IPS-18a (cell line): ENCODE data around the gene UGCG.
"Not testable (repeated sequence)": the region's sequence is repeated elsewhere in the genome, so short reads cannot be mapped to it uniquely, and the experiment has no call there.

Experiments
- H3K27ac ChIP-seq: one replicate; pipeline ENCODE4 v1.5.1; 2013; ENCODE audit warnings: low read length
- H3K27me3 ChIP-seq: one replicate; pipeline ENCODE4 v1.6.1; 2013; ENCODE audit warnings: mild to moderate bottlenecking, low read length; ENCODE audit not compliant: control insufficient read depth, insufficient read depth
- H3K36me3 ChIP-seq: one replicate; pipeline ENCODE4 v1.6.1; 2013; ENCODE audit warnings: low read depth, low read length; ENCODE audit not compliant: control insufficient read depth
- H3K4me1 ChIP-seq: one replicate; pipeline ENCODE4 v1.6.1; 2013; ENCODE audit warnings: low read depth, low read length; ENCODE audit not compliant: control insufficient read depth
- H3K4me3 ChIP-seq: one replicate; pipeline ENCODE4 v1.5.1; 2013; ENCODE audit warnings: low read length
- H3K9ac ChIP-seq: one replicate; pipeline ENCODE4 v1.6.1; 2013; ENCODE audit warnings: mild to moderate bottlenecking, low read length, moderate library complexity
- H3K9me3 ChIP-seq: one replicate; pipeline ENCODE4 v1.6.1; 2013; ENCODE audit warnings: low read depth, low read length; ENCODE audit not compliant: control insufficient read depth

Gene UGCG

DNA sequence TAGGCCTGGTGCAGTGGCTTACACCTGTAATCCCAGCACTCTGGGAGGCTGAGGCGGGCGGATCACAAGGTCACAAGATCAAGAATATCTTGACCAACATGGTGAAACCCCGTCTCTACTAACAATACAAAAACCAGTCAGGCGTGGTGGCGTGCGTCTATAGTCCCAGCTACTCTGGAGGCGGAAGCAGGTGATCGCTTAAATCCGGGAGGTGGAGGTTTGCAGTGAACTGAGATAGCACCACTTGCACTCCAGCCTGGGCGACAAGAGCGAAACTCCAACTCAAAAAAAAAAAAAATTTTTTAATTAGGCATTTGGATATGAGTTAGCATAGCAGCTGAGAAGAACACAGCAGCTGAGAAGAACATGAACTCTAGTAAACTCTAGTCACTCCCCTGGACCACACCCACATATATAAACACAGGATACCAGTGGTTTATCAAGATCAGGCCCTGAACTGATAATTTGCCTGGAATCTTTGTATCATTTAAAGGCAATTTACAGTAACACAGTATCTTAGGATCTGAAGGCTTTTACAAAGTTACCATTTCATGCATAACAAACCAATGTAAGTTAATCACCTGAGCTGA lies 4.6 kb upstream of the UGCG start:
- Histone ChIP-seq H3K9me3 (no peaks in the 10 kb centered on the region), H3K27ac (no peak overlapping the region), H3K9ac (no peak overlapping the region), H3K4me1 (no peaks in the 10 kb centered on the region), H3K36me3 (no peaks in the 10 kb centered on the region), H3K4me3 (no peak overlapping the region), H3K27me3 (no peaks in the 10 kb centered on the region)

DNA sequence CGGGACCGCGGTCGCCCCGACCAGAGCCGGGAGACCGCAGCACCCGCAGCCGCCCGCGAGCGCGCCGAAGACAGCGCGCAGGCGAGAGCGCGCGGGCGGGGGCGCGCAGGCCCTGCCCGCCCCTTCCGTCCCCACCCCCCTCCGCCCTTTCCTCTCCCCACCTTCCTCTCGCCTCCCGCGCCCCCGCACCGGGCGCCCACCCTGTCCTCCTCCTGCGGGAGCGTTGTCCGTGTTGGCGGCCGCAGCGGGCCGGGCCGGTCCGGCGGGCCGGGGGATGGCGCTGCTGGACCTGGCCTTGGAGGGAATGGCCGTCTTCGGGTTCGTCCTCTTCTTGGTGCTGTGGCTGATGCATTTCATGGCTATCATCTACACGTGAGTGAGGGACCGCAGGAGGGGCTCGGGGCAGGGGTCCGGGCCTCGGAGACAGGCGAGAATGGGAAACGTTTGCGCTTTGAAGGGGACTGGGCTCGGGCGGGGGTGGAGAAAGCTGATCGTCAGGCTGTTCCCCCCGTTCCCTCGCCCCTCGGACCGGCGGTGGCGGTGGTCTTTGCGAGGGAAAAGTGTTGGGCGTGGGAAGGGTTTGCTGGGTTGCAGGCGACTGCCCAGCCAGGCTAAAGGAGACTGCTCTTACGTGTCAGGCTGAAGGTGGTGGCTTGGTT lies 457 bp downstream of the UGCG start:
- peaks cover 15% of the 10 kb centered on the region for H3K4me1 ChIP-seq
- H3K27me3 ChIP-seq, result no peaks in the 10 kb centered on the region
- no peaks in the 10 kb centered on the region for H3K36me3 ChIP-seq
- H3K27ac ChIP-seq, result no peak overlapping the region
- H3K9me3 ChIP-seq, result no peaks in the 10 kb centered on the region
- H3K4me3 ChIP-seq, result peak overlapping the region; percentile 82
- peak overlapping the region; percentile 69 for H3K9ac ChIP-seq

DNA sequence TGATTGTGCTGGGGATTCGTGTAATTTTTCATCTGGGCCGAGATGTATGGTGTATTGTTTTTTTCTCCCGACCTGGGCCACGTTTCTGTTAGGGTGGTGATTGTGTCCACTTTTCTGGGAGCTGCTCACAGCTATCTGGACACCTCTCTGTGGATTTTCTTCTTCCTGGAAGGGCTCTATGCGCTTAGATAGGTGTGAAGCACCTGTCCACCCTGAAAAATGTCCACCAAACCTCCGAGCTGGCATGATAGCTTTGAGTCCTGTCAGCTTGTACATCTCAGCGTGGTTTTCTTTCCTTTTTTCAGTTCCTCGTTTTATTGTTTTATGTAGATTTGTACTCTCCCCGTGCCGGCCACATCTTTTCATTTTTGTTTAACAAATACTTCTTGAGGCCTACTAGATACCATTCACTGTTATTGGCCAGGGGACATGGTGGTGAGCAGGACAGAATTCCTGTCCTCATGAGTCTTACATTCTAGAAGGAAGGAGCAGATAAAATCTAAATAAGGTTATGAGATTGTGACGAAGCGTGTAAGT lies 1.1 kb downstream of the UGCG start:
- no peak overlapping the region for H3K27ac ChIP-seq
- H3K4me1 ChIP-seq, result peaks cover 15% of the 10 kb centered on the region
- H3K27me3 ChIP-seq, result no peaks in the 10 kb centered on the region
- H3K4me3 ChIP-seq, result peak overlapping the region; percentile 82
- H3K36me3 ChIP-seq, result no peaks in the 10 kb centered on the region
- H3K9me3 ChIP-seq, result no peaks in the 10 kb centered on the region
- peak overlapping the region; percentile 69 for H3K9ac ChIP-seq

DNA sequence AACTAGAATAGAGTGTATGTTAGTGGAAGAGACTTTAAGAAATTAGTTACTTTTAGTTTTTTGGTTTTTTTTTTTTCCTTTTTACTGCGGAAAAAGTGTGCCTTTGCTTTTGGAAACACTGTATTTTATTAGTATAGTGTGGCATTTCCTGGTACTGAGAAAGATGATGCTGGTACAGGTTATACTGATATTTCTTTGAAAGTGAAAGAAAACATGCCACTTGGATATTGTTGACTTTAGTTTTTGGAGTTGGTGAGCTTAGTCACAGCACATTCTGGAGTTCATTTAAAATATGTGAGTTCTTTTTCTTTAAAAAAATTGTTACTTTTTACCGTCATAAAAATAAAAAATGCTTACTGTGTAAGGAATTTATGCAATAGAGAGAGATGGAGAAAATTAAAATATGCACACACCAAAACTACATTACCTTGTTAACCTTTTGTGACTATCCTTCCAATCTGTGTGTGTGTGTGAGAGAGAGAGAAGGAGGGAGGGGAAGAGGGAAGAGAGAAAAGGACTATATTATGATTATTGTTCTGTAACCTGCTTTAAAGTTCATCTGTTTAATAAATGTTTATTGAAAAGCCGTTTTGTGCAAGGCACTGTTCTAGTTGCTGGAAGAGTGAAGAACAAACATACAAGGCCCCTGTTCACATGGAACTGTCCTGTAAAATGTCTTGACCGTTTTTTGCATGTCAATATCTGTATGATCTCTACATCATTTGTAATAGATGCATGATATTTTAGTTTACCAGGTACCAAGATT lies 1.9 kb downstream of the UGCG start:
- H3K4me1 ChIP-seq, result peaks cover 15% of the 10 kb centered on the region
- peak overlapping the region; percentile 82 for H3K4me3 ChIP-seq
- H3K27me3 ChIP-seq, result no peaks in the 10 kb centered on the region
- H3K9ac ChIP-seq, result no peak overlapping the region
- no peaks in the 10 kb centered on the region for H3K9me3 ChIP-seq
- H3K27ac ChIP-seq, result no peak overlapping the region
- H3K36me3 ChIP-seq, result no peaks in the 10 kb centered on the region

DNA sequence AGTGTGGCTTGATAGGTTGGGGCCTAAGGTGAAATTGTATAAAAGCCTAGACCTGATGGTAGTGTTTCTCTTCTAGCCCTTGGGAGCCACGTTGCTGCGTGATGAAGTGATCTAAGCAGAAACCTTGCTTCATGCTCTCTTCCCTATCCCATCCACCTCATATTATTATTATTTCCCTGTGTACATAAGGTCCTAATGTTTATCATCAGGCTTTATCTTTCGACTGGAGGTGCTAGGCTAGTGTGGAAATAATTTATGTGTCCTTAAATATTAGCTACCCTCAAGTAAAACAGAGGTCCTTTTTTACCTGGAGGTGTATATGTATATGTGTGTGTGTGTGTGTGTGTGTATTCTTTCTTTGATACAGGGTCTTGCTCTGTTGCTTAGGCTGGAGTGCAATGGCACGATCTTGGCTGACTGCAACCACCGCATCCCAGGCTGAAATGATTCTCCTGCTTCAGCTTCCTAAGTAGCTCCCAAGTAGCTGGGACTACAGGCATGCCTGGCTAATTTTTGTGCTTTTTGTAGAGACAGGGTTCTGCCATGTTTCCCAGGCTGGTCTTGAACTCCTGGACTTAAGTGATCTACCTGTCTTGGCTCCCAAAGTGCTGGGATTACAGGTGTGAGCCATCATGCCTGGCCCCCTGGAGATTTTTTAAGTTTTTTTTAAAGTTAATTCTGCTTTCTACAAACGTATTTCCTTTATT lies 3.7 kb downstream of the UGCG start:
- no peak overlapping the region for H3K4me3 ChIP-seq
- H3K4me1 ChIP-seq, result peaks cover 15% of the 10 kb centered on the region
- H3K27me3 ChIP-seq, result no peaks in the 10 kb centered on the region
- no peak overlapping the region for H3K9ac ChIP-seq
- H3K9me3 ChIP-seq, result no peaks in the 10 kb centered on the region
- H3K27ac ChIP-seq, result no peak overlapping the region
- H3K36me3 ChIP-seq, result no peaks in the 10 kb centered on the region

DNA sequence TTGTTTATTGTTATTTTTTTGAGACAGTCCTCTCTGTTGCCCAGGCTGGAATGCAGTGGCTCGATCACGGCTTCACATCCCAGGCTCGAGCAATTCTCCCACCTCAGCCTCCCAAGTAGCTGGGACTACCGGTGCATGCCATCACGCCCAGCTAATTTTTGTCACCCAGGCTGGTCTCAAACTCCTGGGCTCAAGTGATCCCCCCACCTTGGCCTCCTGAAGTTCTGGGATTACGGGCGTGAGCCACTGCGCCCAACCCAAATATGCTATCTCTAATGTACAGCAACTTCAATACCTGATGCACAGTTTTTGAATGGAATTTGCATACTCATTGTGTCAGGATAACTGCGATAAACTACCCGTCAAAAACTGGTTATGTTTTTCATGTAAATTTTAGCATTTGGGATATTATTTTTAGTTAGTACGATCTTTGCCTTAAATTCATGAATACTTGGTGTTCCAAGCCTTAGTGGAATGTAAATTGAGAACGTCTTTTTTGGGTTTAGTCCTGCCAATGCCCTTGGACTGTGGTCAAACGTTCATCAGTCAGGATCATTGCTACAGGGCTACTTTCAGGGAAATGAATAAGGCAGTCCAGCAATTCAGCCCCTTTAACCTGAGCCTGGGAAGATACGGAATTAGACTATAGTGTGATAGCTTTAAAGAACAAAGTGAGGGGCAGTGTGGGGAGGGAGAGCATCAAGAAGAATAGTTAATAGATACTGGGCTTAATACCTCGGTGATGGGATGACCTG lies 4.4 kb downstream of the UGCG start:
- Histone ChIP-seq H3K27ac (no peak overlapping the region), H3K4me3 (no peak overlapping the region), H3K36me3 (no peaks in the 10 kb centered on the region), H3K9me3 (no peaks in the 10 kb centered on the region), H3K27me3 (no peaks in the 10 kb centered on the region), H3K4me1 (peaks cover 15% of the 10 kb centered on the region), H3K9ac (no peak overlapping the region)

DNA sequence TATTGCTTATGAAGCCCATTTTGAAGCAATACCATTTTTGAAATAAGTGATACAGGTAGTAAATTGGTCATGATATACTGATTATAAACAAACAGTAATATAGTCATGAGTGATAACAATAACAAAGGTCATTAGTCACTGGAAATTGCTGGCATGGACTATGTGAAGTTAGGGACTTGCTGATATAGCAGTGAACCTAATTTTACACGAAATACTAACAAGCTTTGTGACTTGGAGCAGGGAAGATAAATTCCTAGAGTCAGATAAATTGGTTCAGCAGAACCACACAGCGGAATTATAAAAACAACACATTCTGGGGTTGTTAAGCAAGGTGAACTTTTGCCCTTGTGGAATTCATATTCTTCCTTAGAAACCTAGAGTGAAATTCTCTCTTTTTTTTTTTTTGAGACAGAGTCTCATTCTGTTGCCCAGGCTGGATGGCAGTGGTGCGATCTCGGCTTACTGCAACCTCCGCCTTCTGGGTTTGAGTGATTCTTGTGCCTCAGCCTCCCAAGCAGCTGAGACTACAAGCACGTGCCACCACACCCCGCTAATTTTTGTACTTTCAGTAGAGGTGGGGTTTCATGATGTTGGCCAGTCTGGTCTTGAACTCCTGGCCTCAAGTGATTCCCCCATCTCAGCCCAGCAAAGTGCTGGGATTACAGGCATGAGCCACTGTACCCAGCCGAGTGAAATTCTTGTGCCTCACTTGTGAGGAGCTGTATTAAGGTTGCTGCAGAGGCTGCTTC lies 6.0 kb downstream of the UGCG start:
- Histone ChIP-seq H3K9me3 (no peaks in the 10 kb centered on the region), H3K36me3 (no peaks in the 10 kb centered on the region), H3K9ac (no peak overlapping the region), H3K4me1 (peaks cover 15% of the 10 kb centered on the region), H3K27ac (no peak overlapping the region), H3K27me3 (no peaks in the 10 kb centered on the region), H3K4me3 (no peak overlapping the region)

DNA sequence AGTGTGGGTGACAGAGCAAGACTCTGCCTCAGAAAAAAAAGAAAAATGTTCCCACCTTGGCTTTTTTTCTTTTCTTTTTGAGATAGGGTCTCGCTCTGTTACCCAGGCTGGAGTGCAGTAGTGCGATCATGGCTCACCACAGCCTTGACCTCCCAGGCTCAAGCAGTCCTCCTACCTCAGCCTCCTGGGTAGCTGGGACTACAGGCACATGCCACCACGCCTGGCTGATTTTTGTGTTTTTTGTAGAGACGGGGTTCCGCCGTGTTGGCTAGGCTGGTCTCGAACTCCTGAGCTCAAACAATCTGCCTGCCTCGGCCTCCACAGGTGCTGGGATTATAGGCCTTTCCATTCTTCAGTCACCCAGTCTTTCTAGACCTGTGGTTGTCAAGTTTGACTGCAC lies 6.9 kb downstream of the UGCG start:
- H3K27me3 ChIP-seq, H3K9me3 ChIP-seq, H3K9ac ChIP-seq, H3K4me3 ChIP-seq, H3K36me3 ChIP-seq, H3K27ac ChIP-seq, H3K4me1 ChIP-seq: not testable (repeated sequence)

DNA sequence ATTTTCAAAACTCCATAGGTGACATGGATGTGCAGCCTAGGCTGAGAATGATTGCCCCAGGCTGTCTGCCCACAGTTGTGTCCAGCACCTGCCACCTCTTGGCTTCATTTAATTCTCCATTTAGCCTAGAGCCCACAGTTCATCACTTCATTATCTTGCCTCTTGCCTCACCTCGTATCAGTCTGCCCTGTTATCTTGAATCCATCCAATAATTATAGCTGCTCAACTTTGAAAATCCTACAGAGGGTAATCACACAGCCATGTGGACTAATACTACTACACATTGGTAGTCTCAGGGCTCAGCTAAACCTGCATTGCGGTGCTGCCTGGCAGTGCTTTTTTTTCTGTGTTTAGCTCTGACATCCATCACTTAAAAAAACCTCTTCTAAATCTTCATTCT lies 7.4 kb downstream of the UGCG start:
- Histone ChIP-seq H3K36me3 (no peaks in the 10 kb centered on the region), H3K9me3 (no peaks in the 10 kb centered on the region), H3K9ac (no peak overlapping the region), H3K27me3 (no peaks in the 10 kb centered on the region), H3K27ac (no peak overlapping the region), H3K4me3 (no peak overlapping the region), H3K4me1 (peaks cover 1% of the 10 kb centered on the region)

DNA sequence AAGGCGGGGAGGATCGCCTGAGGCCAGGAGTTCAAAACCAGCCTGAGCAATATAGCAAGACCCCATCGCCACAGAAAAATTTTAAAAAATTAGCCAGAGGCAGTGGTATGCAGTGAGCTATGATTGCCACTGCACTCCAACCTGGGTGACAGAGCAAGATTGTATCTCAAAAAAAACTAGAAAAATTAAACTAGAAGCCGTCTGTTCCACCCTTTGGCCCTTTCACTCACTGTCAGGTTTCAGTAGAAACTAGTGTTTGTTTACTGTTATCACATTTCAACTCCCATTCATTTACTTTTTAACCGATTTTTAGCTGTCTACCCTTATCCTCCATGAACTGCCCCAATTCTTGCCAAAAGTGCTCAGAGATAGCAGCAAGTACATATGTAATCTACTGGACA lies 8.3 kb downstream of the UGCG start:
- no peaks in the 10 kb centered on the region for H3K27me3 ChIP-seq
- no peaks in the 10 kb centered on the region for H3K36me3 ChIP-seq
- H3K4me3 ChIP-seq, result no peak overlapping the region
- H3K27ac ChIP-seq, result no peak overlapping the region
- H3K9me3 ChIP-seq, result no peaks in the 10 kb centered on the region
- no peak overlapping the region for H3K9ac ChIP-seq
- no peaks in the 10 kb centered on the region for H3K4me1 ChIP-seq
